Activated CD4-positive, CD25-positive, alpha-beta regulatory T cell (primary cell): ENCODE results near the gene LRP3.
"Not testable (repeated sequence)": the region's sequence is repeated elsewhere in the genome, so short reads cannot be mapped to it uniquely, and the experiment has no call there.

ENCODE experiments used
- DNase-seq, 4 experiments: peaks; one replicate each; lab custom pipeline; 2025; lab: John Stamatoyannopoulos, UW

The LRP3 gene

GRCh38 chr19:33202546-33203507, 8.7 kb downstream of the LRP3 start:
- no peak for DNase-seq

DNA sequence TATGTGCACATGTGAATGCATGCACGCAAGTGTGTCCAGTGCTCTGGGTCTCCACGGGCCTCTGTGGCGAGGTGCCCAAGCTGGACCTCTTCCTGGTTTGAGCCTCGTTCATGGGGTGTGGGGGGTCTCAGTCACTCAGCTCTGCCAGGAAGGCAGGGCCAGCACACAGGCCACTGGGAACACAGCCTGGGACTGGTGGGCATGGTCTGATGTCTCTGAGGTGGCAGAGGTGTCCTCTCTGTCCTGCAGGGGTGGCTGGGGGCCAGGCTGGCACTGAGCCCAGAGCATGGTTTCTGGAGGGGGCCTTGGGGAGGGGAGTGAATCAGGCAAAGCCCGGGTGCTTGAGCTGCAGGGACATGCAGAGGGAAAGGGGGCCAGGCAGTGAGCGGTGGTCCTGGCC, 9.4 kb downstream of the LRP3 start:
- DNase-seq: no peak

DNA sequence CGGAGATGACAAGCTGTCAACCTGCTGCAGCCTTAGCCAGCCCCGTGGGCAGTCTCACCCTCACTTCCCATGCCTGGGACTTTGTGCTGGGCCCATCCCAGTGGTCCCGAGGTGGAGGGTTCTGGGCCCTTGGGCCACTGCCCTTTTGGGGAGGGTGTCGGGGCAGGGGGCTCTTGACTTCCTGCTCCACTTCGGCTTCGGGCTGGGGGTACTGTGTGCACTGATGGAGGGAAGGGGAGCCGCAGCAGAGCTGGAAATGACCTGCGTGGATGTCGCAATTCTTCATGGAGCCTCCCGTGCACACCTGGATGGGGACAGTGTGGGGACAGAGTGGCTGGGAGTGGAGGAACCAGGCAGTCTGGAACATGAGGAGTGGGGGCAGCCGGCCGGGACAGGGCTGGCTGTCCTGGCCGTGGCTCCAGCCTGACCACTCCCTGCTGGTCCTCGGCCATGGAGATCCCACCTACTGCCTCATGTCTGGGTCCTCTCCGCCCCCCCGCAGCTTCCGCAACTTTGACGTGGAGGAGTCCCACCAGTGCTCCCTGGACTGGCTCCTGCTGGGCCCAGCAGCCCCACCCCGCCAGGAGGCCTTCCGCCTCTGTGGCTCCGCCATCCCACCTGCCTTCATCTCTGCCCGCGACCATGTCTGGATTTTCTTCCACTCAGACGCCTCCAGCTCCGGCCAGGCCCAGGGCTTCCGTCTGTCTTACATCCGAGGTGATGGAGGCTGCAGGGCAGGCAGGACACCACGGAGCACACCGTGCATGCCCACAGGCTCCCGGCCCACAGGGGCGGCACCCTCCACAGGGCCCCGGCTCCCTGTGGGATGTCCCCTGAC, 10.2 kb downstream of the LRP3 start:
- no peak for DNase-seq

- no peak for DNase-seq
These were observed 11.0 kb downstream of the LRP3 start for GRCh38 chr19:33205110-33205509.

DNA sequence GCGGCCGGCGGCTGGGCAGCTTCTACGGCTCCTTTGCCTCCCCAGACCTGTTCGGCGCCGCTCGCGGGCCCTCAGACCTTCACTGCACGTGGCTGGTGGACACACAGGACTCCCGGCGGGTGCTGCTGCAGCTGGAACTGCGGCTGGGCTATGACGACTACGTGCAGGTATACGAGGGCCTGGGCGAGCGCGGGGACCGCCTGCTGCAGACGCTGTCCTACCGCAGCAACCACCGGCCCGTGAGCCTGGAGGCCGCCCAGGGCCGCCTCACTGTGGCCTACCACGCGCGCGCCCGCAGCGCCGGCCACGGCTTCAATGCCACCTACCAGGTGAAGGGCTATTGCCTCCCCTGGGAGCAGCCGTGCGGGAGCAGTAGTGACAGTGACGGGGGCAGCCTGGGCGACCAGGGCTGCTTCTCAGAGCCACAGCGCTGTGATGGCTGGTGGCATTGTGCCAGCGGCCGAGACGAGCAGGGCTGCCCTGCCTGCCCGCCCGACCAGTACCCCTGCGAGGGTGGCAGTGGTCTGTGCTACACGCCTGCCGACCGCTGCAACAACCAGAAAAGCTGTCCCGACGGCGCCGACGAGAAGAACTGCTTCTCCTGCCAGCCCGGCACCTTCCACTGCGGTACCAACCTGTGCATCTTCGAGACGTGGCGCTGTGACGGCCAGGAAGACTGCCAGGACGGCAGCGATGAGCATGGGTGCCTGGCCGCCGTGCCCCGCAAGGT, 11.6 kb downstream of the LRP3 start:
- no peak for DNase-seq

DNA sequence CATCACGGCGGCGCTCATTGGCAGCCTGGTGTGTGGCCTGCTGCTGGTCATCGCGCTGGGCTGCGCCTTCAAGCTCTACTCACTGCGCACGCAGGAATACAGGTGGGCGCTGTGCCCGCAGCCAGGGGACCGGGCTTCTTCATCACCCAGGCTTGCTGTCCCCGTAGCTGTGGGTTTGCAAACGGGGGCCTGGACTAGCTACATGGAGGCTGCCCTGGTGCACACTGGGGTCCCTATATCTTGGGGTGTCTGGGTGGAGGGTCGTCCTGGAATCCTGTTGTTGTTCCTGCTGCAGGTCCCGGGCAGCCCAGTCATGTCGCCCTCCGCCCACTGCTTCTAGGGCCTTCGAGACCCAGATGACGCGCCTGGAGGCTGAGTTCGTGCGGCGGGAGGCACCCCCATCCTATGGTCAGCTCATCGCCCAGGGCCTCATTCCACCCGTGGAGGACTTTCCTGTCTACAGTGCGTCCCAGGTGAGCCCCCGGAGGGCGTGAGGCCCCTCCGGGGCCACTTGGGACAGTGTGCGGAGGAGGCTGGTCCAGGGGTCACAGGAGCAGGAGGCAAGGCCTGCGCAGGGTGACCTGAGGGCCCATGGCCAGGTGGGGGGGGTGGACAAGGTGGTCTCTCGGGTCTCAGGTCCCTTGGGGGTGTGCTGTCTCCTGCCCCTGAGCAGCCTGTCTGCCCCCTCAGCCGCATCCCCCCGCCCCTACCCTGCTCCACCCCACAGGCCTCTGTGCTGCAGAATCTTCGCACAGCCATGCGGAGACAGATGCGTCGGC, 12.3 kb downstream of the LRP3 start:
- DNase-seq: no peak

- no peak for DNase-seq
These were observed 13.0 kb downstream of the LRP3 start for GRCh38 chr19:33207040-33207620.

DNA sequence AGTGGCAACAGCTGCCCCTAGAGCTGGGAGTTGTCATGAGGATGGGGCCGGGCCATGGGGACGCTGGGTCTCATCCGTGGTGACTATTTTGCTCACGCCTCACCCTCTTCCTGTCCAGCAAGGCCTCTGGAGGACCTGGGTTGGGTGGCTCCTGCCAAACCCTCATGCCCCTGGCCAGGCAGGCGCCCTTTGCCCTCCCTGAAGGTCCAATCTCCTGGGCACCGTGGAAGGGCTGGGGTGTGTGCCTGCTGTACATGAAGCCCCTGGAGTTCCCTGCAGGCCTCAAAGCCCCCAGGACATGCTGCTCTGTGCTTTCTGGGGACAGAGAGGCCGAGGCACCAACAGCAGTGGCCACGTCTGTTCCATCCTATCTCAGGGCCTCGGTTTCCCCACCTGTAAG, 13.8 kb downstream of the LRP3 start:
- DNase-seq: no peak

- DNase-seq: no peak
These were observed 14.3 kb downstream of the LRP3 start for GRCh38 chr19:33208371-33208895.

- no peak for DNase-seq
These were observed 15.0 kb downstream of the LRP3 start for GRCh38 chr19:33208904-33209849.

GRCh38 chr19:33209850-33210230, 15.7 kb downstream of the LRP3 start:
- DNase-seq: not testable (repeated sequence)

DNA sequence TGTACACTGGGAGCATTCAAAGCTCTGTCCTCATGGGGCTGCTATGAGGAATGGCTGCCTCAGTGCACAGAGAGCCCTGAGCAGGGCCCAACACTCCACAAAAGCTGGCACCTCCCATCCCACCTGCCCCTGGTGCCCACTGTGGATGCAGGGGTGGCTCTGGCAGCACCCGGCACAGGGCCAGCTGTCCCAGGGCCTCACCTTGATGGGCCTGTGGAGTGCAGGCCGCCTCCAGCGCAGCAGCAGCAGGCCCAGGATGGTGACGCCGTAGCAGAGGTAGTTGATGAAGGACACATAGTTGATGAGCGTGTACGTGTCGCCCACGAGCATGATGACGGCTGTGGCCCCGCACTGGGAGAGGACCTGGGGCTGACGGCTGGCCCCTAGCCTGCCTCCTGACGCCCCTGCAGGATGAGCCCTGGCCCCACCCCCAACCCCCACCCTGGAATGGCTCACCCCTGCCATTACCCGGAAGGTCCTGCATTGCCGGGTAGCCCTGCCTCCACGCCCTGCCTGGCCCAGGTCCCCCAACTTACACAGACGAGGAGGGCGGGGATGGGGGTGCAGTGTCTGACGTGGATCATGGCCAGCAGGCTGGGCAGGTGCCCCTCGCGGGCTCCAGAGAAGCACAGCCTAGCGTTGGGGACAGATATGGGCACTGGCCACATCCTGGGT, 16.3 kb downstream of the LRP3 start:
- no peak for DNase-seq

DNA sequence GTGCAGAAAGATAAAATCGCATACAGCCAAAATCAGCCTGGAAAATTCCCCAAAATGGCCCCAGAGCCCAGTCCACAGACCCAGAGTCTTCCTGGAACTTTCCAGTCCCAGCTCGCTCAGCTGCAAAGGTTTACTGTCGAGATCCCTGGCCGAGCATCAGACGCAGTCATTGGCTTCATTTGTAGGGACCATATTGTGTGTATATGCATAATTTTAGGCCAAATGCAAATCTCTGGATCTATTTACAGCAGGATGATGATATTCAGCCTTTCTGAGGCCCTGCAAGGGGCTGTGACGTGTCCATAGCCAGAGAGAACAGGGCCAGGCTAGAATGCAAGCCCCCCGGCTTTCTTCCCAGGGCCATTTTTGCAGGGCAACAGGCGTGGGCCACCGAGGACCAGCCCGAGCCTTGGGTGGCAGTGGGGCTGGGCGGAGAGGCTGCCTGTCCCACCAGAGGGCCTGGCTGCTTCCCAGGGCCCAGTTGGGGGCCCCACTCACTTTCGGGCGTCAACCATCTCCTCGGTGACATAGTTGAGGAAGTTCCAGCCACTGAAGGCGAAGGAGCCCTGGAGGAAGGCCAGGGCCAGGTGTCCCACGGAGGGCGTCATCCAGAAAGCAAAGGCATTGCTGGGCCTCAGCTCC, 17.8 kb downstream of the LRP3 start:
- no peak for DNase-seq

GRCh38 chr19:33212436-33213172, 18.5 kb downstream of the LRP3 start:
- DNase-seq: no peak

DNA sequence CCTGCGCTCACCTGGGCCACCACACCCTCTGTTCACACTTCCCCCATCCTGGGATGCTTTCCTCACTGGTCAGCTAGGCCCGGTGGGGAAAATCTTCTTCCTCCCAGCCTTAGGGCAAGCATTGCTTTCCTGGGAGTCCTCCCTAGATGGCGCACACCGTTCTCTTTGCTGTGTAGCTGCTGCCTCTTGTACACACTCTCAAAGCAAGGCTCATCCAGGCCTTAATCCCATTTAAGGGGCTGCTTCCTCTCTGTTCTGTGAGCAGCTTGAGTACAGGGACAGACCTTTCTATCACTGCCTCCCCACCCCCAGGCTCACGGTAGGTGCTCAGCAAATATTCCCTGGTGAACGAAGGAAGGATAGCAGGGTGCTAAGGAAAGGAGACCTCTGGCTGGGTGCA, 20.5 kb downstream of the LRP3 start:
- DNase-seq: no peak

DNA sequence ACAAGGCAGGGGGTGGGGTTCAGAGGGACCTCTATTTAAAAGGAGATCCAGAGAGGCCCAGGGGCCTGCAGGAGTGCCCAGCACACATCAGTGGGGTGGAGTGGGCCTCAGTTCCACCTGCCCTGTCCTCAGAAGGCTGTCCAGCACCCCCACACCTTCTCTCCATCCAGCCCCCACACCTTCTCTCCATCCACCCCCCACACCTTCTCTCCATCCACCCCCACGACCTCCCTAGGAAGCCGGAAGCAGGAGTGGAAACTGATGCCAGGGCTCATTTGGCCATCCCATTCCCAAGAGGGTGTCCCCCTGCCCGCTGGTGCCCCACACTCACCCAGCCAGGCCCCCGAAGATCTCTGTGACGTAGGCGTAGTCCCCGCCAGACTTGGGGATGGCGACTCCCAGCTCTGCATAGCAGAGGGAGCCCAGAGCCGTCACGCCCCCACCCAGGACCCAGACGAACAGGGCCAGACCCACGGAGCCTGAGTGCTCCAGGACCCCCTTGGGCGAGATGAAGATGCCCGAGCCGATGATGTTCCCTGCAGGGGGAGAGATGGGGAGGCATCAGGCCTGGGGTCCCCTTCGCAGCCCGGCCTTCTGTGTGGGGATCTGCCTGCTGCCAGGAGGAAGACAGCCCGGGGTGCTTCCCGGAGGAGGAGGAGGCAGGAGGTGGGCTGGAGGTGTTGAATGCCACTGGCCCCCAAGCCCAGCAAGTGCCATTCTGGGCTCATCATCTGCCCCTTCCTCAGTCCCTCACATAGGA, 21.5 kb downstream of the LRP3 start:
- DNase-seq: no peak

DNA sequence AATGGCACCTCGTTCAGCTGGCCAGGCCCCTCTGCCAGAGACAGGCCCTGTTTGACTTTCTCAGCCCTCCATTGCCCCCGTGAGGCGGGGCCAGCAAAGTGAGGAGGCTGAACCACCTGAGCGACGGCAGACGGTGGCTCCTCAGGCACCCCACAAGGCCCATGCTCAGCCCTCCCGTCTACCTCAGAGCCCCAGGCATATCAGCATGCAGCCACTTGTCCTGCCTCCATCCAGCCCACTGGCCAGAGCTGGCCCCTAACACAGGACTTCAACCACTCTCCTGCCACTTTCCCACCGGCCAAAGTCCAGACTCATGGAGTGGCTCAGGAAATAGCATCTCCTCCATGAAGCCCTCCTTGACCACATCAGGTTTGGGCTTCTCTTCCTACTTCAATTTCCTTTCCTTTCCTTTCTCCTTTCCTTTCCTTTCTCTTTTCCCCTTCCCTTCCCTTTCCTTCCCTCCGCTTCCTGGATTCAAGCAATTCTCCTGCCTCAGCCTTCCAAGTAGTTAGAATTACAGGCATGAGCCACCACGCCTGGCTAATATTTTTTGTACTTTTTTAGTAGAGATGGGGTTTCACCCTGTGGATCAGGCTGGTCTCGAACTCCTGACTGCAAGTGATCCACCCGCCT, 22.2 kb downstream of the LRP3 start:
- DNase-seq: no peak
